Immature natural killer cell (primary cell): ENCODE data around the gene CDK5. TPM values are rescaled to one million over a fixed set of nuclear protein-coding genes. Genes with fewer than 3 reads are reported as not detected.
"Not testable (repeated sequence)": the region's sequence is repeated elsewhere in the genome, so short reads cannot be mapped to it uniquely, and the experiment has no call there.

Experiments
- DNase-seq, 3 donors: peaks; one replicate each; pipeline ENCODE4 v3.0.0; 2022; ENCODE audit warnings: mixed read lengths in 1 of 3
- H3K27ac Mint-ChIP-seq, 6 donors: one replicate each; pipeline ENCODE4 v1.8.0; 2020; ENCODE audit warnings: mixed read lengths in 6 of 6, mild to moderate bottlenecking in 5 of 6, inconsistent platforms in 4 of 6, moderate library complexity in 3 of 6
- H3K27me3 Mint-ChIP-seq, 3 donors: one replicate each; pipeline ENCODE4 v1.8.0; 2020 to 2021; ENCODE audit warnings: low read depth in 3 of 3, mild to moderate bottlenecking in 3 of 3, mixed read lengths in 3 of 3, moderate library complexity in 3 of 3, inconsistent platforms in 1 of 3
- H3K36me3 Mint-ChIP-seq, 3 donors: one replicate each; pipeline ENCODE4 v1.8.0; 2020; ENCODE audit warnings: mixed read lengths in 3 of 3, inconsistent platforms in 2 of 3, mild to moderate bottlenecking in 2 of 3
- H3K4me1 Mint-ChIP-seq, 2 donors: one replicate each; pipeline ENCODE4 v1.8.0; 2020; ENCODE audit warnings: inconsistent platforms in 2 of 2, mild to moderate bottlenecking in 2 of 2, mixed read lengths in 2 of 2, moderate library complexity in 1 of 2
- H3K4me3 Mint-ChIP-seq, 5 donors: one replicate each; pipeline ENCODE4 v1.8.0; 2020; ENCODE audit warnings: mild to moderate bottlenecking in 5 of 5, mixed read lengths in 5 of 5, inconsistent platforms in 3 of 5, moderate library complexity in 3 of 5
- H3K9me3 Mint-ChIP-seq, 6 donors: one replicate each; pipeline ENCODE4 v1.8.0; 2020; ENCODE audit warnings: mild to moderate bottlenecking in 6 of 6, mixed read lengths in 6 of 6, inconsistent platforms in 4 of 6, moderate library complexity in 3 of 6
- polyA plus RNA-seq, 3 donors: library from polyadenylated mRNA; unstranded; fragments of 300-500 nt; fragmentation: Illumina TruSeq; gene quantifications; one replicate each; pipeline ENCODE4 v1.2.3, GENCODE V29; 2021

Gene CDK5
- polyA plus RNA-seq, 3 donors from 2014 or later, result 15.6 to 18.9 (median 17.9) TPM

GRCh38 chr7:151035902-151036301, 21.8 kb downstream of the CDK5 start:
- Mint-ChIP-seq H3K27ac (no peak overlapping the region), H3K9me3 (no peaks in the 10 kb centered on the region), H3K27me3 (peaks cover 0 to 2% (median 0%) of the 10 kb centered on the region in 3 donors)

DNA sequence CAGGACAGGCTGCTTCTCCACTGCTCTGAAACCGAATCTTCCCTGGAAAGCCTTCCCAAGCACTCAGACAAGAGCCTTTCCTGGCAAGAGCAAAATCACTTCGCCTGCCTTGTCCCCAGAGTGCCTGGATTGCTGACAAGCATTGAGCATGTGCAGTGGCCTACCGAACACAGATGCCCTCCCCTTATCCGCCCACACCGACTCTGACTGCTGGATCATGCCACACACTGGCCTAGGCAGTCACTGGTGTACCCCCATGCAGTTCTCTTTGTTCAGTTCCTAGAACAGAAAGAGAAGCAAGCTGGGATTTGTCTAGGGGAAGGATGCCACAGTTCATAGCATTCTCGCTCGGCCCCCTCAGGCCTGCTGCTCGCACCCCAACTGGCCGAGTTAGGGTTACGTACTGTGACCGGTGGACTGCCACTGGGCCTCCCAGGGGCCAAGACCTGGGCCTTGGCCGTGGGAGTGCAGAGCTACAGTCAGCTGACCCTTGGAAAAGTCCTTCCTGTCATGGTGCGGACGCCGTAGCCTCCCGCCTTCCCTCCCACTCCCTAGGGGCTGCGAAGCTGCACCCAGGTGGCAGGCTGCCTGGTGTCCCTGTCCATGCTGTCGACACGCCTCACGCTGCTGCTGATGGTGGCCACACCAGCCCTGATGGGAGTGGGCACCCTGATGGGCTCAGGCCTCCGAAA, 22.5 kb downstream of the CDK5 start:
- no peak for DNase-seq
- H3K4me3 Mint-ChIP-seq, result no peak overlapping the region
- no peak overlapping the region for H3K27ac Mint-ChIP-seq
- peaks cover 0 to 2% (median 0%) of the 10 kb centered on the region in 3 donors for H3K27me3 Mint-ChIP-seq
- H3K4me1 Mint-ChIP-seq, result peaks cover 0 to 2% of the 10 kb centered on the region in 2 donors
- H3K36me3 Mint-ChIP-seq, result no peaks in the 10 kb centered on the region
- H3K9me3 Mint-ChIP-seq, result no peaks in the 10 kb centered on the region

More at GRCh38 chr7:151035902-151036301, 21.8 kb downstream of the CDK5 start:
- no peak for DNase-seq
- Mint-ChIP-seq H3K36me3 (no peaks in the 10 kb centered on the region), H3K4me1 (peaks cover 0 to 2% of the 10 kb centered on the region in 2 donors), H3K4me3 (no peak overlapping the region)

GRCh38 chr7:151034312-151035025, 23.2 kb downstream of the CDK5 start:
- Mint-ChIP-seq H3K4me3 (no peak overlapping the region), H3K4me1 (peaks cover 5 to 6% of the 10 kb centered on the region in 2 donors), H3K36me3 (peaks cover 0 to 3% (median 0%) of the 10 kb centered on the region in 3 donors), H3K27me3 (peaks cover 0 to 2% (median 0%) of the 10 kb centered on the region in 3 donors), H3K27ac (no peak overlapping the region), H3K9me3 (no peaks in the 10 kb centered on the region)
- no peak for DNase-seq

- Mint-ChIP-seq H3K36me3 (peaks cover 0 to 3% (median 0%) of the 10 kb centered on the region in 3 donors), H3K27me3 (peaks cover 0 to 2% (median 0%) of the 10 kb centered on the region in 3 donors), H3K4me3 (no peak overlapping the region), H3K9me3 (no peaks in the 10 kb centered on the region), H3K27ac (no peak overlapping the region), H3K4me1 (peaks cover 8 to 9% of the 10 kb centered on the region in 2 donors)
- no peak for DNase-seq
Observed at GRCh38 chr7:151033864-151034249, 23.8 kb downstream of the CDK5 start.

- DNase-seq, result no peak
- Mint-ChIP-seq H3K27ac (peak overlapping the region in 1 of 6 donors; percentile 28), H3K36me3 (peaks cover 2 to 6% (median 3%) of the 10 kb centered on the region in 3 donors), H3K9me3 (no peaks in the 10 kb centered on the region), H3K4me1 (peaks cover 13 to 14% of the 10 kb centered on the region in 2 donors), H3K27me3 (peaks cover 2 to 5% (median 4%) of the 10 kb centered on the region in 3 donors), H3K4me3 (no peak overlapping the region)
Observed at GRCh38 chr7:151032936-151033863, 24.5 kb downstream of the CDK5 start.

- peaks cover 2 to 6% (median 3%) of the 10 kb centered on the region in 3 donors for H3K36me3 Mint-ChIP-seq
- H3K4me1 Mint-ChIP-seq, result peaks cover 22 to 23% of the 10 kb centered on the region in 2 donors
- peak overlapping the region in 1 of 6 donors; percentile 17 for H3K27ac Mint-ChIP-seq
- no peak overlapping the region for H3K4me3 Mint-ChIP-seq
- H3K9me3 Mint-ChIP-seq, result no peaks in the 10 kb centered on the region
- DNase-seq, result no peak
- H3K27me3 Mint-ChIP-seq, result peaks cover 7 to 10% (median 10%) of the 10 kb centered on the region in 3 donors
Observed at GRCh38 chr7:151031011-151031410, 26.7 kb downstream of the CDK5 start.

DNA sequence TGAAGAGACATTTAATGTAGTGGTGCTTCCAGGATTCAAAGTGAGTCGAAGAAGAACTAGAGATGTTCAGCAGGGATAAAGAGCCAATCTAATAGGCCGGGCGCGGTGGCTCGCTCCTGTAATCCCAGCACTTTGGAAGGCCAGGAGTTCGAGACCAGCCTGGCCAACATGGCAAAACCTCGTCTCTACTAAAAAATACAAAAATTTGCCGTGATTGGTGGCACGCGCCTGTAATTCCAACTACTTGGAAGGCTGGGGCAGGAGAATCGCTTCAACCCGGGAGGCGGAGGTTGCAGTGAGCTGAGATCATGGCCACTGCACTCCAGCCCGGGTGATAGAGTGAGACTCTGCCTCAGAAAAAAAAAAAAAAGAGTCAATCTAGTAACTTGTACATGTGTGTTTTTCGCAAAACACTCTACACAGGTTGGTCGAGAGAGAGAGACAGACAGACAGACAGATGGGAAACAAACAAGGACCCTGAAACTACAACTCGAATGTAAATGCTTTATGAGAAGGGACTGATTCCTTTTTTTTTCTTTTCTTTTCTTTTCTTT, 28.7 kb downstream of the CDK5 start:
- peaks cover 2 to 6% (median 3%) of the 10 kb centered on the region in 3 donors for H3K36me3 Mint-ChIP-seq
- peak overlapping the region; percentile 97 to 99 (median 98) for H3K27ac Mint-ChIP-seq
- H3K9me3 Mint-ChIP-seq, result no peaks in the 10 kb centered on the region
- H3K4me1 Mint-ChIP-seq, result peaks cover 22 to 23% of the 10 kb centered on the region in 2 donors
- H3K27me3 Mint-ChIP-seq, result peaks cover 7 to 12% (median 10%) of the 10 kb centered on the region in 3 donors
- DNase-seq, result no peak
- H3K4me3 Mint-ChIP-seq, result peak overlapping the region; percentile 94 to 97 (median 95)

DNA sequence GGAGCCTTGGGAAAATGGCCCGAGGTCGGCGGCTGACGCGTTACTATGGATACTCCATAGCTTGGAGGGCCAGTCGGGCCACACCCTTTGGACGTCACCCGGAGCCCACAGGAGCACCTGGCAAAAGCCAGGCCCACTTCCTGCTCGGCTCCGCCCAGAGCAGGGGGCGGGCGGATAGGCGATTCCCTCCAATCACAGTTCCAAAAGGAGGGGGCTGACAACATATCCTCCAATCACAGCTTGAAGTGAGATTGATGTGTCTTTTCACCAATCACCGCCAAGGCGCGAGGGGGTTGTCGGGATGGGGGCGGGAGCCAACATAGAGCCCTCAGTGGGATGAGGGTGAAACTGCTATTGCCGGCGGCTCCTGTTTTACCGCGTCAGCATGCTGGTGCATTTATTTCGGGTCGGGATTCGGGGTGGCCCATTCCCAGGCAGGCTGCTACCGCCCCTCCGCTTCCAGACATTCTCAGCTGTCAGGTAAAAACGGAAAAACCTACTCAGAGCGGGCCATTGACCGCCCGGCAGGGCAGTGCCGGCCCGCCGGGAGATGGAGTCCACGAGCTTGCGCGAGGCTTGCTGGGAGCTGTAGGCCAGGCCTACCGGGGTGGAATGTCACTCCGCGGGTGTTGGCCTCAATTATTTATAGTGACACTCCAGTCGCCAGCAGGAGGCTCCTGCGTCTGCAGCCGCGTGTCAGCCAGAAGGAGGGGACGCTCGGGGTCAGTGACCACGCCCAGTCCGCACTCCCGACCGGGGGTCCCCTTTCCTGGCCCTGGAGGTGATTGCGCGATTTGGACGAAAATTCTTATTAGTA, 29.4 kb downstream of the CDK5 start, which contains the start of gene ABCB8:
Gene ABCB8 (plus strand): TSS at position 320 of the 817 bp plus-strand sequence. CDS start 66 bp downstream, at position 386.
- H3K4me3 Mint-ChIP-seq, result peak within 1 kb of the TSS; percentile 94 to 97 (median 95)
- H3K27me3 Mint-ChIP-seq, result peaks cover 7 to 12% (median 10%) of the 10 kb centered on the region in 3 donors
- peaks cover 2 to 6% (median 3%) of the 10 kb centered on the region in 3 donors for H3K36me3 Mint-ChIP-seq
- H3K4me1 Mint-ChIP-seq, result peaks cover 22 to 23% of the 10 kb centered on the region in 2 donors
- no peaks in the 10 kb centered on the region for H3K9me3 Mint-ChIP-seq
- DNase-seq, result peak; percentile 99
- peak within 1 kb of the TSS; percentile 97 to 99 (median 98) for H3K27ac Mint-ChIP-seq

- peaks cover 22 to 23% of the 10 kb centered on the region in 2 donors for H3K4me1 Mint-ChIP-seq
- DNase-seq, H3K9me3 Mint-ChIP-seq, H3K36me3 Mint-ChIP-seq: not testable (repeated sequence)
- H3K27ac Mint-ChIP-seq, result peak overlapping the region; percentile 97 to 99 (median 98)
- peaks cover 7 to 12% (median 10%) of the 10 kb centered on the region in 3 donors for H3K27me3 Mint-ChIP-seq
- peak overlapping the region; percentile 94 to 97 (median 95) for H3K4me3 Mint-ChIP-seq
Observed at GRCh38 chr7:151027728-151028130, 30.0 kb downstream of the CDK5 start.

GRCh38 chr7:151026771-151027727, 30.6 kb downstream of the CDK5 start:
- not testable (repeated sequence) for H3K9me3 Mint-ChIP-seq, H3K36me3 Mint-ChIP-seq, DNase-seq
- H3K4me1 Mint-ChIP-seq, result peaks cover 22 to 23% of the 10 kb centered on the region in 2 donors
- peak overlapping the region; percentile 94 to 97 (median 95) for H3K4me3 Mint-ChIP-seq
- peak overlapping the region; percentile 97 to 99 (median 98) for H3K27ac Mint-ChIP-seq
- peaks cover 8 to 12% (median 10%) of the 10 kb centered on the region in 3 donors for H3K27me3 Mint-ChIP-seq

- Mint-ChIP-seq H3K4me3 (peak overlapping the region in 1 of 5 donors; percentile 13), H3K9me3 (no peaks in the 10 kb centered on the region), H3K27ac (peak overlapping the region in 5 of 6 donors; percentile 22 to 99 (median 98)), H3K27me3 (peaks cover 10 to 11% (median 10%) of the 10 kb centered on the region in 3 donors), H3K4me1 (peaks cover 22 to 23% of the 10 kb centered on the region in 2 donors), H3K36me3 (peaks cover 2 to 6% (median 3%) of the 10 kb centered on the region in 3 donors)
- no peak for DNase-seq
Observed at GRCh38 chr7:151025924-151026671, 31.6 kb downstream of the CDK5 start.
